H9 (cell line): ENCODE data around the gene TMEM151B. TPM values are rescaled to one million over a fixed set of nuclear protein-coding genes. Genes with fewer than 3 reads are reported as not detected.

Experiments used
- DNase-seq: peaks from one replicate; pipeline ENCODE4 v3.0.0-alpha.2; 2017
- H2AFZ ChIP-seq: one replicate; pipeline ENCODE4 v1.6.1; 2013; ENCODE audit warnings: mild to moderate bottlenecking, low read length, control low read depth, moderate library complexity
- H2AK5ac ChIP-seq: 2 replicates; pipeline ENCODE4 v1.6.1; 2013; ENCODE audit warnings: low read length, control low read depth, mixed read lengths; ENCODE audit not compliant: insufficient read length
- H2BK120ac ChIP-seq: one replicate; pipeline ENCODE4 v1.6.1; 2013; ENCODE audit warnings: low read depth, mild to moderate bottlenecking, low read length, control low read depth, inconsistent platforms; ENCODE audit not compliant: poor library complexity, severe bottlenecking
- H2BK12ac ChIP-seq: 2 replicates; pipeline ENCODE4 v1.6.1; 2013; ENCODE audit warnings: low read length, control low read depth, mixed read lengths, low read depth; ENCODE audit not compliant: insufficient read length
- H2BK15ac ChIP-seq: 2 replicates; pipeline ENCODE4 v1.6.1; 2013; ENCODE audit warnings: low read depth, low read length, control low read depth
- H2BK20ac ChIP-seq: one replicate; pipeline ENCODE4 v1.6.1; 2013; ENCODE audit warnings: low read depth, mild to moderate bottlenecking, low read length, control low read depth, inconsistent platforms; ENCODE audit not compliant: poor library complexity, severe bottlenecking
- H2BK5ac ChIP-seq: 2 replicates; pipeline ENCODE4 v1.6.1; 2013; ENCODE audit warnings: low read length, control low read depth, mixed read lengths; ENCODE audit not compliant: insufficient read length
- H3K14ac ChIP-seq: 2 replicates; pipeline ENCODE4 v1.6.1; 2013; ENCODE audit warnings: low read length, control low read depth; ENCODE audit not compliant: insufficient read depth
- H3K18ac ChIP-seq: 2 replicates; pipeline ENCODE4 v1.6.1; 2013; ENCODE audit warnings: low read depth, mild to moderate bottlenecking, mixed read lengths, low read length, control low read depth; ENCODE audit not compliant: insufficient read length
- H3K23ac ChIP-seq: 2 replicates; pipeline ENCODE4 v1.6.1; 2013; ENCODE audit warnings: low read length, control low read depth, mixed read lengths, low read depth; ENCODE audit not compliant: insufficient read length
- H3K23me2 ChIP-seq: 2 replicates; pipeline ENCODE4 v1.6.1; 2013; ENCODE audit warnings: low read depth, mild to moderate bottlenecking, mixed read lengths, low read length, control low read depth; ENCODE audit not compliant: insufficient read length, poor library complexity, severe bottlenecking
- H3K27ac ChIP-seq: 2 replicates; pipeline ENCODE4 v1.5.1; 2013; ENCODE audit warnings: low read length, control low read depth, mixed read lengths, low read depth; ENCODE audit not compliant: insufficient read length
- H3K27me3 ChIP-seq: 2 replicates; pipeline ENCODE4 v1.6.1; 2013; ENCODE audit warnings: low read length, control low read depth, inconsistent platforms; ENCODE audit not compliant: insufficient read depth
- H3K4ac ChIP-seq: 2 replicates; pipeline ENCODE4 v1.6.1; 2013; ENCODE audit warnings: low read depth, mild to moderate bottlenecking, control low read depth, inconsistent platforms, low read length, moderate library complexity
- H3K4me1 ChIP-seq: 2 replicates; pipeline ENCODE4 v1.6.1; 2013; ENCODE audit warnings: low read length, control low read depth, inconsistent platforms; ENCODE audit not compliant: insufficient read depth
- H3K4me2 ChIP-seq: 2 replicates; pipeline ENCODE4 v1.6.1; 2013; ENCODE audit warnings: low read length, control low read depth, mixed read lengths; ENCODE audit not compliant: insufficient read length, insufficient read depth
- H3K56ac ChIP-seq: 2 replicates; pipeline ENCODE4 v1.6.1; 2013; ENCODE audit warnings: low read depth, mild to moderate bottlenecking, mixed read lengths, low read length, control low read depth; ENCODE audit not compliant: insufficient read length
- H3K79me1 ChIP-seq: 2 replicates; pipeline ENCODE4 v1.6.1; 2013; ENCODE audit warnings: low read depth, mild to moderate bottlenecking, moderate library complexity, low read length, control low read depth, inconsistent platforms; ENCODE audit not compliant: insufficient read depth, poor library complexity, severe bottlenecking
- H3K79me2 ChIP-seq: 2 replicates; pipeline ENCODE4 v1.6.1; 2013; ENCODE audit warnings: low read length, control low read depth, inconsistent platforms; ENCODE audit not compliant: insufficient read depth
- H3K9ac ChIP-seq: 2 replicates; pipeline ENCODE4 v1.6.1; 2013; ENCODE audit warnings: low read length, control low read depth, mixed read lengths; ENCODE audit not compliant: insufficient read length; ENCODE audit errors: extremely low read depth
- H3K9me3 ChIP-seq: one replicate; pipeline ENCODE4 v1.6.1; 2013; ENCODE audit warnings: low read depth, low read length, inconsistent platforms; ENCODE audit not compliant: control insufficient read depth
- H3T11ph ChIP-seq: one replicate; pipeline ENCODE4 v1.6.1; 2013; ENCODE audit warnings: mild to moderate bottlenecking, low read length, control low read depth, inconsistent platforms
- H4K20me1 ChIP-seq: one replicate; pipeline ENCODE4 v1.6.1; 2013; ENCODE audit not compliant: control insufficient read depth, insufficient read length, insufficient read depth
- H4K5ac ChIP-seq: 2 replicates; pipeline ENCODE4 v1.6.1; 2013; ENCODE audit warnings: low read depth, mild to moderate bottlenecking, mixed read lengths, low read length, control low read depth; ENCODE audit not compliant: insufficient read length
- H4K8ac ChIP-seq: replicated peaks from 2 replicates; pipeline ENCODE4 v1.6.1; 2013; ENCODE audit warnings: low read length, control low read depth, mixed read lengths, low read depth; ENCODE audit not compliant: insufficient read length
- H4K91ac ChIP-seq: 2 replicates; pipeline ENCODE4 v1.6.1; 2013; ENCODE audit warnings: low read depth, mild to moderate bottlenecking, moderate library complexity, mixed read lengths, low read length, control low read depth; ENCODE audit not compliant: insufficient read length
- H3K27ac Mint-ChIP-seq, 3 experiments: 2 replicates in 2 of 3; 3 replicates in 1 of 3; pipeline ENCODE4 v1.8.0; 2020 to 2021; ENCODE audit warnings: mixed read lengths in 3 of 3, mild to moderate bottlenecking in 1 of 3, moderate library complexity in 1 of 3
- H3K27me3 Mint-ChIP-seq: 2 replicates; pipeline ENCODE4 v1.8.0; 2021; ENCODE audit warnings: low read depth, mild to moderate bottlenecking, moderate library complexity, mixed read lengths
- H3K36me3 Mint-ChIP-seq, 3 experiments: 2 replicates in 2 of 3; 3 replicates in 1 of 3; pipeline ENCODE4 v1.8.0; 2020 to 2021; ENCODE audit warnings: low read depth in 3 of 3, mixed read lengths in 3 of 3; ENCODE audit not compliant: insufficient read depth in 1 of 3
- H3K4me1 Mint-ChIP-seq, 2 experiments: 2 replicates each; pipeline ENCODE4 v1.8.0; 2020; ENCODE audit warnings: mixed read lengths in 2 of 2
- H3K4me3 Mint-ChIP-seq, 2 experiments: 2 replicates in 1 of 2; 3 replicates in 1 of 2; pipeline ENCODE4 v1.8.0; 2020 to 2021; ENCODE audit warnings: mild to moderate bottlenecking in 2 of 2, mixed read lengths in 2 of 2, moderate library complexity in 1 of 2
- H3K9me3 Mint-ChIP-seq, 2 experiments: 2 replicates in 1 of 2; 3 replicates in 1 of 2; pipeline ENCODE4 v1.8.0; 2020; ENCODE audit warnings: mild to moderate bottlenecking in 2 of 2, mixed read lengths in 2 of 2, moderate library complexity in 1 of 2
- CTCF ChIP-seq: fragments of 200-600 bp; sonication (generic); conservative IDR thresholded peaks from 3 replicates; pipeline ENCODE4 v1.8.0; 2021; ENCODE audit warnings: antibody characterized with exemption, mild to moderate bottlenecking
- WGBS: extraction: QIAGEN DNeasy Blood & Tissue Kit; methylation state at CpG from one replicate; pipeline ENCODE4 v1.1.7; 2013; ENCODE audit warnings: missing lambda C conversion rate, low lambda C conversion rate, mixed read lengths; ENCODE audit not compliant: insufficient read length; ENCODE audit errors: extremely low coverage; 5-methylcytosine and 5-hydroxymethylcytosine counted together
- total RNA-seq: library from RNA; stranded (reverse); gene quantifications from 2 replicates; pipeline ENCODE4 v1.2.1, GENCODE V29; 2021

The TMEM151B gene
- total RNA-seq, 1 experiment from 2014 or later = 2.4 TPM

GRCh38 chr6:44250718-44251123 lies 19.5 kb upstream of the TMEM151B start:
- no CpG with 5 or more reads among the region's 3 CpGs for WGBS
- H3K4me3 Mint-ChIP-seq = peak overlapping the region in 1 of 2 experiments; percentile 99; a peak in 1 of 5 replicates

More at GRCh38 chr6:44250718-44251123, 19.5 kb upstream of the TMEM151B start:
- H3K23ac ChIP-seq = no peak overlapping the region
- H2AFZ ChIP-seq = no peak overlapping the region
- H4K8ac ChIP-seq = no peak overlapping the region
- H3K14ac ChIP-seq = no peak overlapping the region
- no peak overlapping the region for H2BK5ac ChIP-seq
- no peak overlapping the region for H4K91ac ChIP-seq
- no peak overlapping the region for H2BK12ac ChIP-seq
- no peak overlapping the region for H3K4ac ChIP-seq
- Mint-ChIP-seq H3K4me1 (peaks cover 45 to 48% of the 10 kb centered on the region in 2 experiments), H3K27me3 (peaks cover 3% of the 10 kb centered on the region; the same call in 1 of the 2 replicates), H3K36me3 (peaks cover 68 to 87% (median 87%) of the 10 kb centered on the region in 3 experiments), H3K9me3 (peaks cover 3 to 4% of the 10 kb centered on the region in 2 experiments; a peak in 3 of 5 replicates), H3K27ac (peak overlapping the region in 1 of 3 experiments; percentile 50; a peak in 2 of 7 replicates)
- H4K20me1 ChIP-seq = no peaks in the 10 kb centered on the region
- no peak overlapping the region for H3K9ac ChIP-seq
- no peak overlapping the region for H3K4me2 ChIP-seq
- no peak overlapping the region for H3K27ac ChIP-seq
- no peaks in the 10 kb centered on the region for H3K9me3 ChIP-seq
- H3K23me2 ChIP-seq = peaks cover 9% of the 10 kb centered on the region
- H2AK5ac ChIP-seq = no peak overlapping the region
- no peak overlapping the region for H4K5ac ChIP-seq
- H3K4me1 ChIP-seq = peaks cover 5% of the 10 kb centered on the region; the same call in 1 of the 2 replicates
- H3K18ac ChIP-seq = no peak overlapping the region
- H3T11ph ChIP-seq = no peak overlapping the region
- no peaks in the 10 kb centered on the region for H3K27me3 ChIP-seq
- H3K79me1 ChIP-seq = no peaks in the 10 kb centered on the region
- H2BK15ac ChIP-seq = no peak overlapping the region
- no peak overlapping the region for H3K56ac ChIP-seq
- no peak for DNase-seq
- H2BK20ac ChIP-seq = no peak overlapping the region
- H2BK120ac ChIP-seq = no peak overlapping the region
- H3K79me2 ChIP-seq = peaks cover 27% of the 10 kb centered on the region
- no peak for TF ChIP-seq CTCF
